ENCODE results near the gene TNFRSF4.

Gene TNFRSF4

GRCh38 chr1:1170215-1171091, 43.5 kb downstream of the TNFRSF4 start:
- TF ChIP-seq CTCF (IDR thresholded peaks at IDR 0.05; ENCODE audit: low read length, missing control alignments) = no peak
- H3K4me3 ChIP-seq (replicated peaks; ENCODE audit: low read depth, low read length) = no peak overlapping the region
- no peak for DNase-seq (ENCODE audit: low read depth)

- no peak for DNase-seq (ENCODE audit: low read depth)
- TF ChIP-seq CTCF (IDR thresholded peaks at IDR 0.05; ENCODE audit: low read length, missing control alignments) = no peak
- H3K4me3 ChIP-seq (replicated peaks; ENCODE audit: low read depth, low read length) = no peak overlapping the region
These were observed 44.3 kb downstream of the TNFRSF4 start for GRCh38 chr1:1169429-1170214.

GRCh38 chr1:1168451-1169411, 45.2 kb downstream of the TNFRSF4 start:
- DNase-seq (ENCODE audit: low read depth) = no peak
- no peak overlapping the region for H3K4me3 ChIP-seq (replicated peaks; ENCODE audit: low read depth, low read length)
- TF ChIP-seq CTCF (IDR thresholded peaks at IDR 0.05; ENCODE audit: low read length, missing control alignments) = no peak

- H3K4me3 ChIP-seq (replicated peaks; ENCODE audit: low read depth, low read length) = no peak overlapping the region
- no peak for TF ChIP-seq CTCF (IDR thresholded peaks at IDR 0.05; ENCODE audit: low read length, missing control alignments)
- no peak for DNase-seq (ENCODE audit: low read depth)
These were observed 46.0 kb downstream of the TNFRSF4 start for GRCh38 chr1:1167841-1168450.

- no peak for DNase-seq (ENCODE audit: low read depth)
- no peak overlapping the region for H3K4me3 ChIP-seq (replicated peaks; ENCODE audit: low read depth, low read length)
- TF ChIP-seq CTCF (IDR thresholded peaks at IDR 0.05; ENCODE audit: low read length, missing control alignments) = no peak
These were observed 46.5 kb downstream of the TNFRSF4 start for GRCh38 chr1:1167398-1167821.
